AG08396 (cell line): Measurements from ENCODE around the gene ZNF749.

Source experiments
- DNase-seq: peaks from one replicate; pipeline ENCODE4 v3.0.0; 2012; ENCODE audit warnings: low spot score, mixed read lengths

ZNF749 gene

DNA sequence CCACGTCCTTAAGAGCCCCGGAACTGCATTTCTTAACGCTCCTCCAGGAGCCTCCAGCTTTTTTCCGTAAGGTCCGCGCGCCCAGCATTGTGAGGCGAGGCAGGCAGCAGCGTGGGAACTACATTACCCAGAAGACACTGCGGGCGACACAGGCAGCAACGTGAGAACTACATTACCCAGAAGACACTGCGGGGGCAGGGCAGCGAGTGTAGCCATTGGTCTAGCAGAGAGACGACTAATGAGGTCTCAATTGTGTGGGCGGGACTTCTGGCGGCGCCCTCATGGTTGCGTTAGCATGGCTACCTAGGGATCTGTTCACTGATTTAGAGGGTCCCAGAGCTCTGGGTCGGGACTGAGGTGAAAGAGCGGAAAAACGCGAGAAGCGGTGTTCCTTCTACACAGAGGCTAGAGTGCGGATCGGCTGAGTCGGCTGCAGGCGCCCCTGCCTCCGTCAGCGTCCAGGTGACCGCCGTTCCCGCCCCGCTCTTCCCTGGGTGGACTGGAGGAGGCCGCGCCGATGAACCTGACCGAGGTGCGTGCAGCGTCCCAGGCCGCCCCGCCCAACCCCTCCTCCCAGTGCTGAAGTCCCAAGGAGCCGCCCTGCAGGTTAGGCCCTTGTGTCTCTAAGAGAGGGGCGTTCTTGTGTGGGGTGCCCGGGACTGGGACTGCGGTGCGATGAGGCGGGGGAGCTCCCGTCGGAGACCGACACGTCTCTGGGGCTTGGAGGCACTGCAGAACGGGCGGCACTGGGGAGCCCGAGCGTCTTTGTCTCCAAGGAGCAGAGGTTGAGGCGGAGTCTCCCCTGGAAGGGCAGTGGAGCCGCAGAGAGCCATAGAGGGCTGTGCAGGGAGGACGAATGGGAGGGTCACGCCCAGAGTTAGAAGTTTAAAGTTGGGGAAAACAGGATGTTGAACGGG lies at the start of gene ZNF749:
Gene ZNF749, plus strand, starts transcription at position 264 of the 917 bp plus-strand sequence. Its CDS starts 254 bp downstream, at position 518.
- DNase-seq = peak; percentile 97

GRCh38 chr19:57389194-57389729 lies 45.9 kb upstream of the ZNF749 start:
- DNase-seq = no peak

- DNase-seq = peak; percentile 94
Measured at GRCh38 chr19:57389730-57390598, 45.2 kb upstream of the ZNF749 start, which contains the start of gene ZNF548. Gene ZNF548 (plus strand): TSS chr19:57389854. CDS start chr19:57390100, 246 bp downstream.

DNA sequence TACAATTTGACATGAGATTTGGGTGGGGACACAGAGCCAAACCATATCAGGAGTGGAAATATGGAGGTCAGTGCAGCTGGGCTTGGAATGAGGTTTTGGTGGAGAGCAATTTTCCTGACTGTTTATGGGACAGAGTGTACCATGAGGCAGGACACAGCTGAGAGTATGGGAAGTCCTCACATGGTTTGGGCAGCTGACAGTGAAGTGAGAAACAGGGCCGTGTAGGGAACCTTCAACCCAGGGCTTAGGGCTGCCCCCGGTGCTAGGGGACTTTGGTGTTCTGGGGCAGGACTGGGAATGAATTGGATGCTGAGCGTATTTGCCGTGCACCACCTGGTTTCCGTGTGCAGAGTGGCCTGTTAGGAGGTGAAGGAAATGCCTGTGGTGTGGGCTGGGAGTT lies 39.4 kb upstream of the ZNF749 start:
- DNase-seq = no peak

GRCh38 chr19:57398868-57399267 lies 36.3 kb upstream of the ZNF749 start:
- DNase-seq = no peak

DNA sequence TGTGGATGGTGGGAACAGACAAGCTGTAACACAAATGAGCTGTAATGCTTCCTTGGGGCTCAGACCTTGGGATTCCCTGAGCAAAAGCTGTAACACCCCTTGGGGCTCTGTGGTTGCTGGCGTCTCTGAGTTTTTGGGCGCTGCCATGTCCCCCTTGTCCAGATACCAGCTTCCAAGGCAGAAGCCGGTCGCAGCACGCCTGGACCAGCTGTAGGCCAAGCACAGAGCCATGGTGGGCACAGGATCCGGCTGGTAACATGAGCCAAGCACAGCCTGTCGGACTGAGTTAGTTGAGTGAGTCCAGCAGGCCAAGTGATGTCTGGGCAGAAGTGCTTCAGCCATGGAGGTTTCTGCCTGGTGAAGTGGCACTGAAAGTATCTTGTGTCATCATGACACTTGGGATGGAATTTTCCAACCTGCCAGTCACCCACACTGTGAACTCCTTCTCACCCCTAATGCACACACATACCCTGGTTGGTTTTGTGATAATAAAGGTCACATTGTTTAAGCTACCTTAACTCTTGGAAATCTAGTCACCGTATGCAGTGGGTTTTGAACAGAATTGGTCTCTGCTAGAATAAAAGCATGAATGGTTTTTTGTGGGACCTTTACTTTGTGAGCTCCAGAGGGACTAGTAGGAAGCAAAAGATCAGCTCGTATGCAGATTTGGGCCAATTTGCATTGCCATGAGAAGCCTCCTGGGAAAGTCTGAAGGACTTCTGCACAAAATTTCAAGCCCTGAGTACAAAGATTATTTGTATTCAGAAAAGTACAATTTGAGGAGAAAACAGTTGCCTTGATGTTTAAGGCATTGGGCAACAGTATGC lies 31.2 kb upstream of the ZNF749 start:
- no peak for DNase-seq

- peak; percentile 77 for DNase-seq
Measured at GRCh38 chr19:57406516-57407123, 28.5 kb upstream of the ZNF749 start.

DNA sequence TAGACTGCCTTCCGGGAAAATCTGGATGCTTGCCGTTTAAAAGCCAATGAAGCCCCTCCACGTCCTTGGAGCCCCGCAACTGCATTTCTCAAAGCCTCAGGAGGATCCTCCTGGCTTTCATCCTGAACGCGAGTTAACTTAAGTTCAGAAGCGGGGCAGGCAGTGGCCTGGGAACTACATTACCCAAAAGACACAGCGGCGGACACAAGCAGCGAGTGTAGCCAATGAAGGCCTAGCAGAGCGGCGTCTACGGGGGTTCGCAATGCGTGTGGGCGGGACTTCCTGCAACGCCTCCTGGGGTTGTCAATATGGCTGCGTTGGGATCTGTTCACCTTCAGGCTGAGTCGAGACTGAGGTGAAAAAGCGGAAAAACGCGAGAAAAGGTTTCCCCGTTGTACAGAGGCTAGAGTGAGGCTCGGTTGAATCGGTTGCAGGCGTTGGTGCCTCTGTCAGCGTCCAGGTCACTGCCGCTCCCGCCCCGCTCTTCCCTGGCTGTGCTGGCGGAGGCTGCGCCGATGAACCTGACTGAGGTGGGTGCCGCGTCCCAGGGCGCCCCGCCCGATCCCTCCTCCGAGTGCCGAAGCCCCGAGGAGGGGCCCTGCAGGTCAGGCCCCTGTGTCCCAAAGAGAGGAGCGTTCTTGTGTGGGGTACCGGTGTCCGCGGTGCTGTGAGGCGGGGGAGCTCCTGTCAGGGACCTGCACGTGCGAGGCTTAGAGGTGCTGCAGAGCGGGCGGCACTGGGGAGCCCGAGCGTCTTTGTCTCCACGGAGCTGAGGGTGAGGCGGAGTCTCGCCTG lies 24.1 kb upstream of the ZNF749 start, which contains the start of gene ZNF17:
Gene ZNF17, plus strand, starts transcription at position 285 of the 795 bp plus-strand sequence. CDS start 2,455 bp downstream, outside the sequence.
- DNase-seq = peak; percentile 94

- DNase-seq = no peak
Measured at GRCh38 chr19:57419439-57419838, 15.7 kb upstream of the ZNF749 start.

- no peak for DNase-seq
Measured at GRCh38 chr19:57421037-57421436, 14.1 kb upstream of the ZNF749 start.

DNA sequence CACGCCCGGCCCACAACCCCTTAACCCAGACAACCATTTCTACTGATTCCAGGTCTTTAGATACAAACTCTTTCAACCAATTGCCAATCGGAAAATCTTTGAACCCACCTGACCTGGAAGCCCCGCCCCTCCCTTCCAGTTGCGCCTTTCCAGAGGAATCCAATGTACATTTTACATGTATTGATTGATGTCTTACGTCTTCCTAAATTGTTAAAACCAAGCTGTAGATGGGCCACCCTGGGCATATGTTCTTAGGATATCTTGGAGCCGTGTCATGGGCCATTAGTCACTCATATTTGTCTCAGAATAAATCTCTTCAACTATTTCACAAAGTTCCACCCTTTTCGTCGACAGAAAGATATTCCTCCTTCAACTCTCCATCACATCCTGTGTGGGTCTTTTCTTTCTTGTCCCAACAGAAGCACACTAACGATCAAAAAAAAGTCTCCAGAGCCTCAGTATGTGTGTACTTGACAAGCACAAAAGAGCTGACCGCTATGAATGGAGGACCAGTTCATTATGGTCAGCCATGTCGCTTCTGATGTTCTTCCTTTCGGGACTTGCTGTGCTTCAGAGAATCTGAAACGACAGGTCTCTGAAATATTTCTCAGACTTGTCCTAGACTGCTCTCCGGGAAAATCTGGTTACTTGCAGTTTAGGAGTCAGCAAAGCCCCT lies 601 bp upstream of the ZNF749 start:
- DNase-seq = no peak

- no peak for DNase-seq
Measured at GRCh38 chr19:57436417-57436816, 1.3 kb downstream of the ZNF749 start.

DNA sequence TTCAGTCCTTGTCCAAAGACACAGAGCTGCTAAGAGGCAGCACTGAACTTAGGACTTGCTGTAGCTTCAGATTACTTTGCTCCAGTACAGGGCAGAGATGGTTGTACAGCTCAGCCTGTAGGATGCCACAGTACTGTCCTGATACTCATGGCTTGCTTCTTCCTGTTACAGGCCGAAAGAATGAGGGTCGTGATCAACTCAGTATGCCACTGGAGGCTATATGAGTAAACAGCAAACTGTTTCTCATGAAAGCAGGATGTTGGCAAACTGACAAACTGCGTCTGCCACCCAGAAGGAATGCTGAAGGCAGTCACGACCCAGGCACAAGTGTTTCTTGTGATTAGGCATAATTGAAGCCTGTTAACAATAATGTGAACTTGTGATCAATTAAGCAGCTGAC lies 2.8 kb downstream of the ZNF749 start:
- no peak for DNase-seq

DNA sequence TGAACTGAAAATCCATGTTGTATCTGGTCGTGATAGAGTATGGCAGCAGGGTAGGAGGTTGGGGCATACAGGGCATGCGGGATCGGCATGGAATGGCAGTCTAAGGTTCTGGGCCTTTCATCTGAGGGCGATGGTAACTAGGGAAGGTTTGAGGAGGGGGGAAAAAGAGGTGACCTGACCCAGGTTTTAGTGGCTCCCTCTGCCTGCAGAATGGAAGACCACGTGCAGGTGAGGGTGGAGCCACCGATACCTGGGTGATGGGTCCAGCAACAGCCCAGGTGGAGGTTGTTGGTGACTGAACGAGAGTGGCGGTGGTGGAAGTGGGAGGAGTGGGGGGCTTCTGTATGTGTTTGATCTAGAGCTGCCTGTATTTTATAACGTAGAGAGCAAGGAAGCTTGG lies 3.8 kb downstream of the ZNF749 start:
- DNase-seq = no peak

DNA sequence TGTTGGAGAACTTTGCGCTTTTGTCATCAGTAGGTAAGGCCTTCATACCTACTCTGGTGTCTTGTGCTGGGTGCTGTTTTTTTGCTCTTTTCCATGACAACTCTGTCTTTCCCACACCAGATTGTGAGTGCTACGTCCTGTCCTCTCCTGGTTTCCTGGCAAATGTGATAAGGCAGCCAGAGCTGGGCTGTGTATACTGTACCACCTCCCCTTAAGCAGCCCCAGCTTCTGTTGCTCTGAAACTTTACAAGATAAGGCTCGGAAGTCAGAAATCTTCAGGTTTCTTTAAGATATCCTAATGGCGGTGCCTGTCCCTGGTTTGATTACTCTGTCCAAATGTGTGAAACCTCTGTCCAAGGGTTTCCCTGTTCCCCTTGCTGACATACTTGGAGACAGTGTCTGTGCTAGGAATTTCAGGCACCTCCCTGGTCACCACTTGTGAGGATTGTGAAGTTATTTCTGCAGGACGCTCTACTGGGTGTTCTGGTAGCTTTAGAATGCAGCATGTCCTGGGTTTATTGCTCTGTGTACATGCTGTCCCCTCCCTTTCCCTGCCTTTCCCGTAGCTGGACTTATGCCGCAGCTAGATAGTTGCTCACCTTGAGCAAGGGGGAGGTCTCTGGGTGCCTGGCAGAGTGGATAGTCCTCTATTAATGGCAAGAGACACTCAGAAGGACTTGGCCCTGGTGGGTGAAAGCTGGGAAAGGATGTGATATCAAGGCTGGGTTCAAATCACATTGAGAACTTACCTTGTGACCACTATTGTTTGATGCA lies 7.0 kb downstream of the ZNF749 start:
- DNase-seq = no peak

DNA sequence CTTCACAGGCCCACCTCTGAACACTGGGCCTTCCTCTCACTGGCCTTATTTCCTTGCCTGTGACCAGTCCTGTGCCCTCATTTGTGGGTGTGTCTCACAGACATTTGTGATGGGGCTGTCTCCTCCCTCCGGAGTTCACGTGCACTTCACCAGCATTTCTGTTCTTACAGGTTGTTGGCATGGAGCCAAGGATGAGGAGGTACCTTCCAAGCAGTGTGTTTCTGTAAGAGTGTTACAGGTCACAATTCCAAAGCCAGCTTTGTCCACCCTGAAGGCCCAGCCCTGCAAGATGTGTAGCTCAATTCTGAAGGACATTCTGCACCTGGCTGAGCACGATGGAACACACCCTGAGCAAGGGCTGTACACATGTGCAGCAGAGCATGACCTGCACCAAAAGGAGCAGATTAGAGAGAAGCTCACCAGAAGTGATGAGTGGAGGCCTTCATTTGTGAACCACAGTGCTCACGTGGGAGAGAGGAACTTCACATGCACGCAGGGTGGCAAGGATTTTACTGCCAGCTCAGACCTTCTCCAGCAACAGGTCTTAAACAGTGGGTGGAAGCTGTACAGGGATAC lies 8.1 kb downstream of the ZNF749 start:
- no peak for DNase-seq

DNA sequence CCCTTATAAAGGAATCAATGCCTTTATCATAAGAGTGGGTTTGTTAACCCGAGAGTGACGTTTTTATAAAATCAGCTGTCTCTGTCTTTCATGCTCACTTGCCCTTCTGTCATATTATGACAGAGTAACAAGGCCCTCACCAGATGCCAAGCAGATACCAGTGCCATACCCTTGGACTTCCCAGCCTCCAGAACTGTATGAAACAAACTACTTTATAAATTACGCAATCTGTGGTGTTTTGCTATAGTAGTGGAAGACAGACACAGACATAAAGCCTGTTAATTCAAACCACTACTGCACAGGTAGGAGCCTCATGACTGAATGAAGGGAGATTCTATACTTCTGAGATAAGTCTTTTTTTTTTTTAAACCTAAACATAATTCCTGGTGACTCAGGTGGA lies 17.2 kb downstream of the ZNF749 start:
- DNase-seq = no peak

GRCh38 chr19:57465680-57466381 lies 30.7 kb downstream of the ZNF749 start:
- DNase-seq = peak; percentile 45
